H1 (cell line): Measurements from ENCODE around the gene SUMF2.

Experiments used
- EZH2 ChIP-seq: fragments of 200-600 bp; sonication (generic); IDR thresholded peaks from 2 replicates; pipeline ENCODE4 v1.7.1; 2012; ENCODE audit warnings: low read depth, mild to moderate bottlenecking, moderate library complexity, low read length, inconsistent platforms; ENCODE audit not compliant: severe bottlenecking
- GABPA ChIP-seq: IDR thresholded peaks from 2 replicates; pipeline ENCODE4 v1.6.1; 2011; ENCODE audit warnings: mild to moderate bottlenecking, low read length, moderate library complexity, borderline replicate concordance; ENCODE audit not compliant: insufficient read depth
- POLR2A ChIP-seq, 2 experiments: IDR thresholded peaks; 1 replicate in 1 of 2; 2 replicates in 1 of 2; pipeline ENCODE4 v1.6.1; 2011; ENCODE audit warnings: low read depth in 2 of 2, low read length in 2 of 2, mild to moderate bottlenecking in 2 of 2; ENCODE audit errors: control extremely low read depth in 1 of 2
- RNF2 ChIP-seq: fragments of 200-900, 300-1000 bp; sonication (generic); IDR thresholded peaks from 2 replicates; pipeline ENCODE4 v1.7.1; 2016; ENCODE audit warnings: borderline replicate concordance, low read depth, mild to moderate bottlenecking, antibody characterized with exemption, low read length; ENCODE audit not compliant: poor library complexity, severe bottlenecking; ENCODE audit errors: missing control alignments
- YY1 ChIP-seq: IDR thresholded peaks from 2 replicates; pipeline ENCODE4 v1.6.1; 2011; ENCODE audit warnings: low read depth, mild to moderate bottlenecking, low read length
- TF ChIP-seq, protein P1 (sequence below), 3 experiments: IDR thresholded peaks; 1 replicate in 2 of 3; 2 replicates in 1 of 3; pipeline versions ENCODE4 v1.5.1 to v1.6.1; 2011; ENCODE audit warnings: low read length in 3 of 3, mild to moderate bottlenecking in 3 of 3, inconsistent platforms in 2 of 3, low read depth in 1 of 3, moderate library complexity in 1 of 3; ENCODE audit not compliant: insufficient read depth in 1 of 3; ENCODE audit errors: control extremely low read depth in 1 of 3
- TF ChIP-seq, protein P2 (sequence below): IDR thresholded peaks from 2 replicates; pipeline ENCODE4 v1.6.1; 2012; ENCODE audit warnings: inconsistent platforms

DNA sequence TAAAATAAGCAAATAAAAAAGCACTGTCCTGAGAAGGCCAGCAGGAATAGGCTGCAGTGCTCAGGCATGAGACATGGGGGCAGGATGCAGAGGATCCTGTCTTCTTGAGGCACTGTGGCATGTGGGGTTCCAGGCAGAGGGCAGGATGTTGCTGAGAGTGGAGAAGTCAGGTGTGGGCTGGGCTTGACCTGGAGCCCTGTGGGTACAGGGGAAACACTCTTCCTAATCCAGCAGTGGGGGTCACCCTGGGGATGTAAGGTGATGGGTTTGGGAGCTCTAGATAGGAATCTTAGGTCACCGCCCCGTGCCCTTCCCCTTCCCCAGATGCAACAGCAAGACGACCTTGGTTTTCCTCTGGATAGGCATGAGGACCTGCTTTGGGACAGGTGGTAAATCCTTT is 13.6 kb downstream of the SUMF2 start:
- TF ChIP-seq POLR2A (IDR thresholded peaks at IDR 0.05; ENCODE audit: control extremely low read depth in 1 of 2, low read depth in 2 of 2, low read length in 2 of 2) (no peak), EZH2 (no peak), YY1 (no peak), RNF2 (no peak), GABPA (no peak)
- TF ChIP-seq, protein P1, sequence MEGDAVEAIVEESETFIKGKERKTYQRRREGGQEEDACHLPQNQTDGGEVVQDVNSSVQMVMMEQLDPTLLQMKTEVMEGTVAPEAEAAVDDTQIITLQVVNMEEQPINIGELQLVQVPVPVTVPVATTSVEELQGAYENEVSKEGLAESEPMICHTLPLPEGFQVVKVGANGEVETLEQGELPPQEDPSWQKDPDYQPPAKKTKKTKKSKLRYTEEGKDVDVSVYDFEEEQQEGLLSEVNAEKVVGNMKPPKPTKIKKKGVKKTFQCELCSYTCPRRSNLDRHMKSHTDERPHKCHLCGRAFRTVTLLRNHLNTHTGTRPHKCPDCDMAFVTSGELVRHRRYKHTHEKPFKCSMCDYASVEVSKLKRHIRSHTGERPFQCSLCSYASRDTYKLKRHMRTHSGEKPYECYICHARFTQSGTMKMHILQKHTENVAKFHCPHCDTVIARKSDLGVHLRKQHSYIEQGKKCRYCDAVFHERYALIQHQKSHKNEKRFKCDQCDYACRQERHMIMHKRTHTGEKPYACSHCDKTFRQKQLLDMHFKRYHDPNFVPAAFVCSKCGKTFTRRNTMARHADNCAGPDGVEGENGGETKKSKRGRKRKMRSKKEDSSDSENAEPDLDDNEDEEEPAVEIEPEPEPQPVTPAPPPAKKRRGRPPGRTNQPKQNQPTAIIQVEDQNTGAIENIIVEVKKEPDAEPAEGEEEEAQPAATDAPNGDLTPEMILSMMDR (IDR thresholded peaks at IDR 0.05; ENCODE audit: control extremely low read depth in 1 of 3, insufficient read depth in 1 of 3, low read depth in 1 of 3, low read length in 3 of 3) = no peak
- TF ChIP-seq, protein P2, sequence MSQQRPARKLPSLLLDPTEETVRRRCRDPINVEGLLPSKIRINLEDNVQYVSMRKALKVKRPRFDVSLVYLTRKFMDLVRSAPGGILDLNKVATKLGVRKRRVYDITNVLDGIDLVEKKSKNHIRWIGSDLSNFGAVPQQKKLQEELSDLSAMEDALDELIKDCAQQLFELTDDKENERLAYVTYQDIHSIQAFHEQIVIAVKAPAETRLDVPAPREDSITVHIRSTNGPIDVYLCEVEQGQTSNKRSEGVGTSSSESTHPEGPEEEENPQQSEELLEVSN = no peak
